Measurements from ENCODE around the gene C3orf20.
"Not testable (repeated sequence)": the region's sequence is repeated elsewhere in the genome, so short reads cannot be mapped to it uniquely, and the experiment has no call there.

The C3orf20 gene

DNA sequence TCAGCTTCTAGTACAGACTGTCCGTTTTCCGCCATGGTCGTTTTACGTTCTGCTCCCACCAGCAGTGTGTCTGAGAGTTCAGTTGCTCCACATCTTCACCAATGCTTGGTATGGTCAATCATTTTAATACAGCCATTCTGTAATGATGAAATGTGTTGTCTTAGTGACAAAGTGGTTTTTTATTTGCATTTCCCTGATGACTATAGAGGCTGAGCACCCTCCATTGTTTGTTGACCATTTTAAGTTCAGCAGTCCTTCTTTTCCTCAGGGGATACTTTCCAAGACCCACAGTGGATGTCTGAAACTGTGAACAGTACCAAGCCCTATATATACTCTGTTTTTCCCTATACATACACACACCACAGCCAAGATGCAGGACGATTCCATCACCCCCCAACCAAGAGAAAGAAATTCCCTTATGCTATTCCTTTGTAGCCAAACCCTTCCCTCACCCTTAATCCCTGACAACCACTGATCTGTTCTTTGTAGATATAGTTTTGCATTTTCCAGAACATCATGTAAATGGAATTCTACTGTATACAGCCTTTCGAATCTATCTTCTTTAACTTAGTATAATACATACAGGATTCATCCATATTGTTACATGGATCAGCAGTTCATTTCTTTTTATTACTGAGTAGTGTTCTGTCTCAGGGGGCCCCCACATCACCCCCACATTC, 55.9 kb downstream of the C3orf20 start:
- ATAC-seq, result no peak
- no peaks in the 10 kb centered on the region for H3K27me3 Mint-ChIP-seq
- no peaks in the 10 kb centered on the region for H3K36me3 Mint-ChIP-seq (ENCODE audit: low read depth)
- no peaks in the 10 kb centered on the region for H3K4me1 Mint-ChIP-seq
- no peaks in the 10 kb centered on the region for H3K9me3 Mint-ChIP-seq
- H3K27ac Mint-ChIP-seq, result no peak overlapping the region
- DNase-seq, result no peak
- H3K4me3 Mint-ChIP-seq, result no peak overlapping the region

GRCh38 chr3:14740983-14741382, 66.0 kb downstream of the C3orf20 start:
- no peak for DNase-seq
- no peak for ATAC-seq
- H3K4me1 Mint-ChIP-seq, result no peaks in the 10 kb centered on the region
- H3K27ac Mint-ChIP-seq, result no peak overlapping the region
- H3K27me3 Mint-ChIP-seq, result peaks cover 8% of the 10 kb centered on the region
- peaks cover 6% of the 10 kb centered on the region for H3K36me3 Mint-ChIP-seq (ENCODE audit: low read depth)
- H3K4me3 Mint-ChIP-seq, result no peak overlapping the region
- peaks cover 4% of the 10 kb centered on the region for H3K9me3 Mint-ChIP-seq

DNA sequence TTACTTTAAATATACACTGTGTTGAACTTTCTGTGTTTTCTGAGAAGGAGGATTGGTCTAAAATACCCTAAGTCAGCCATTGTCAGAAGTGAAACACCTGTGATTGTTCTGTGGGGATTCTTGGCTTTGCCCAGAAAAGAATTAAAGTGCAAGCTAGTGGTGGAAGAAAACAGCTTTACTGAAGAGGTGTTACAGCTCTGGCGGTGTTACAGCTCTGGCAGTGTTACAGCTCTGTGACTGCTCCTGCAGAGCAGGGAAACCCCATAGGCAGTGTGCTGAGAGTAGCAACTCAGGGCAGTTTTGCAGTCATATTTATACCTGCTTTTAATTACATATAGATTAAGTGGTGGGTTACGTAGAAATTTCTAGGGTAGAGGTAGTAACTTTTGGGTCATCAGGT, 66.6 kb downstream of the C3orf20 start:
- Mint-ChIP-seq H3K9me3 (peaks cover 4% of the 10 kb centered on the region), H3K4me3 (no peak overlapping the region), H3K4me1 (no peaks in the 10 kb centered on the region), H3K27me3 (peaks cover 8% of the 10 kb centered on the region), H3K36me3 (ENCODE audit: low read depth) (peaks cover 6% of the 10 kb centered on the region), H3K27ac (no peak overlapping the region)
- no peak for ATAC-seq
- DNase-seq, result no peak

DNA sequence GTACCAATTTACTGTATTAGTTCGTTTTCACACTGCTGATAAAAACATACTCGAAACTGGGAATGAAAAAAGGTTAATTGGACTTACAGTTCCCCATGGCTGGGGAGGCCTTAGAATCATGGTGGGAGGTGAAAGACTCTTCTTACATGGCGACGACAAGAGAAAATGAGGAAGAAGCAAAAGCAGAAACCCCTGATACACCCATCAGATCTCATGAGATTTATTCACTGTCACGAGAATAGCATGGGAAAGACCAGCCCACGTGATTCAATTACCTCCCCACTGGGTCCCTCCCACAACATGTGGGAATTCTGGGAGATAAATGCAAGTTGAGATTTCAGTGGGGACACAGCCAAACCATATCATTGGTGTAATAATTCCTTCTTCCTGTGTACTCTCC, 69.6 kb downstream of the C3orf20 start:
- Mint-ChIP-seq H3K27ac (no peak overlapping the region), H3K4me3 (no peak overlapping the region), H3K4me1 (no peaks in the 10 kb centered on the region), H3K9me3 (peaks cover 4% of the 10 kb centered on the region), H3K36me3 (ENCODE audit: low read depth) (peaks cover 6% of the 10 kb centered on the region), H3K27me3 (peaks cover 7% of the 10 kb centered on the region)
- DNase-seq, result no peak
- no peak for ATAC-seq

- DNase-seq (no peak), ATAC-seq (no peak)
These were observed 75.7 kb downstream of the C3orf20 start for GRCh38 chr3:14750650-14751049.

DNA sequence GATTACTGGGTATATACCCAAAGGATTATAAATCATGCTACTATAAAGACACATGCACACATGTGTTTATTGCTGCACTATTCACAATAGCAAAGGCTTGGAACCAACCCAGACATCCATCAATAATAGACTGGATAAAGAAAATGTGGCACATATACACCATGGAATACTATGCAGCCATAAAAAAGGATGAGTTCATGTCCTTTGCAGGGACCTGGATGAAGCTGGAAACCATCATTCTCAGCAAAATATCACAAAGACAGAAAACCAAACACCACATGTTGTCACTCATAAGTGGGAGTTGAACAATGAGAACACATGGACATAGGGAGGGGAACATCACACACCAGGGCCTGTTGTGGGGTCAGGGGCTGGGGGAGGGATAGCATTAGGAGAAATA, 78.0 kb downstream of the C3orf20 start:
- not testable (repeated sequence) for ATAC-seq; DNase-seq; H3K36me3 Mint-ChIP-seq (ENCODE audit: low read depth); H3K27ac Mint-ChIP-seq; H3K4me1 Mint-ChIP-seq; H3K4me3 Mint-ChIP-seq; H3K27me3 Mint-ChIP-seq
- H3K9me3 Mint-ChIP-seq, result peaks cover 14% of the 10 kb centered on the region

More at GRCh38 chr3:14750650-14751049, 75.7 kb downstream of the C3orf20 start:
- Mint-ChIP-seq H3K36me3 (ENCODE audit: low read depth) (peaks cover 5% of the 10 kb centered on the region), H3K4me3 (no peak overlapping the region), H3K27me3 (peaks cover 5% of the 10 kb centered on the region), H3K9me3 (peaks cover 14% of the 10 kb centered on the region), H3K4me1 (no peaks in the 10 kb centered on the region), H3K27ac (no peak overlapping the region)

DNA sequence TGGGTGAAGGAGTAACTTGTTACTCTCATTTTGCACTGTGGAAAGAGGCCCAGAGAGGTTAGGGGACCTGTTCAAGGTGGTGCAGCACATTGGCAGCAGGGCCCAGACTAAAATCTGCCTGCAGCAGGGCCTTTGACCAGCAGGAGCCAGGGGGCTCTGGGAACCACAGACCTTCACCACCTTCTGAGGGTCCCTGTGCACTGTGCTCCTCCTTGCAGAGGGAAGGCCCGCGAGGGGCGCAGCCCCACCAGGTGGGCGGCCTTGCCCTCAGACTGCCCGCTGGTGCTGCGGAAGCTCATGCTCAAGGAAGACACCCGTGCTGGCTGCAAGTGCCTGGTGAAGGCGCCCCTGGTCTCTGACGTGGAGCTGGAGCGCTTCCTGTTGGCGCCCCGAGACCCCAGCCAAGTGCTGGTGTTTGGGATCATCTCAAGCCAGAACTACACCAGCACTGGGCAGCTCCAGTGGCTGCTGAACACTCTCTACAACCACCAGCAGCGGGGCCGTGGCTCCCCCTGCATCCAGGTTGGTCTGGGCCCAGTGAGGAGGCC, 82.3 kb downstream of the C3orf20 start:
- ATAC-seq, result no peak
- H3K4me1 Mint-ChIP-seq, result no peaks in the 10 kb centered on the region
- DNase-seq, result no peak
- no peak overlapping the region for H3K4me3 Mint-ChIP-seq
- H3K36me3 Mint-ChIP-seq (ENCODE audit: low read depth), result no peaks in the 10 kb centered on the region
- H3K9me3 Mint-ChIP-seq, result no peaks in the 10 kb centered on the region
- H3K27me3 Mint-ChIP-seq, result no peaks in the 10 kb centered on the region
- no peak overlapping the region for H3K27ac Mint-ChIP-seq

DNA sequence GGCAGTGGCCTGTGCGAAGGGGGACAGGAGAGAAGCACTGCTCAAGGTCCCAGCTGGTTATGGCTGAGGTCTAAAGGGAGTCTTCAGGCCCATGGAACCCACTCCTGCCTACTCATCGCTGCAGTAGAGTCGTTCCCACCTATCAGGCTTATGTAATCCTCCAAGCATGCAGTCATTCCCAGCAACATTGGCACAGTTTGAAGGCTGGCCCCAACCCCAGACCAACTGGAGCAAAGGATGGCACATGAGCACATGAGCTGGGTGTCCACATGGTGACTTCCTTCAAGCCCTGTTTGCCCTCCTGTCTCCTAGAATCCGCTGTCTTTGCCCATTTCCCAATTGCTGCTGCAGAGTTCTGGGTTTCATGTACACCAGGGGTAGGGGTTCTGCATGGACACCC, 83.4 kb downstream of the C3orf20 start:
- H3K4me3 Mint-ChIP-seq, result no peak overlapping the region
- no peaks in the 10 kb centered on the region for H3K36me3 Mint-ChIP-seq (ENCODE audit: low read depth)
- no peaks in the 10 kb centered on the region for H3K27me3 Mint-ChIP-seq
- ATAC-seq (no peak), DNase-seq (no peak)
- no peaks in the 10 kb centered on the region for H3K9me3 Mint-ChIP-seq
- H3K4me1 Mint-ChIP-seq, result no peaks in the 10 kb centered on the region
- no peak overlapping the region for H3K27ac Mint-ChIP-seq

- Mint-ChIP-seq H3K27me3 (no peaks in the 10 kb centered on the region), H3K9me3 (no peaks in the 10 kb centered on the region), H3K4me3 (no peak overlapping the region), H3K4me1 (no peaks in the 10 kb centered on the region), H3K36me3 (ENCODE audit: low read depth) (no peaks in the 10 kb centered on the region), H3K27ac (no peak overlapping the region)
- DNase-seq (no peak), ATAC-seq (no peak)
These were observed 84.0 kb downstream of the C3orf20 start for GRCh38 chr3:14758959-14759358.

DNA sequence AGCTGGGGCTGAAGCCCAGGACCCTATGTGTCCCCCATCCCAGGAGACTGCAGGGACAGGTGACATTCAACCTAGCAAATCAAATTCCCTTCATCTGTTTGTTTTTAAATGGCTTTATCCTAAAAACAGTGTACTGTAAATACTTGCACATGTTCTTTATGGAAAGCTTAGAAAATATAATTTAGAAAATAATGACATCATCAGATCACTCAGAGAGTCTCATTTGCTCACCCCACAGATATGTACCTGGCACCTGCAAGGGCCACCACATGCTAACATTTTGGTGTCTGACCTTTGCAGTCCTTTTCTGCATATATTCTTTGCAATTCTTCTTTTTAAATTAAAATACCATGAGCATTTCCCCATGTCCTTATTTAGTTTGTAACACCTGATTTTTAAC, 85.2 kb downstream of the C3orf20 start:
- Mint-ChIP-seq H3K4me3 (no peak overlapping the region), H3K4me1 (no peaks in the 10 kb centered on the region), H3K27me3 (no peaks in the 10 kb centered on the region), H3K27ac (no peak overlapping the region), H3K36me3 (ENCODE audit: low read depth) (no peaks in the 10 kb centered on the region), H3K9me3 (no peaks in the 10 kb centered on the region)
- DNase-seq, result no peak
- ATAC-seq, result no peak

GRCh38 chr3:14761121-14761672, 86.3 kb downstream of the C3orf20 start:
- H3K4me3 Mint-ChIP-seq, result no peak overlapping the region
- H3K27ac Mint-ChIP-seq, result no peak overlapping the region
- H3K36me3 Mint-ChIP-seq (ENCODE audit: low read depth), result no peaks in the 10 kb centered on the region
- H3K27me3 Mint-ChIP-seq, result no peaks in the 10 kb centered on the region
- DNase-seq (no peak), ATAC-seq (no peak)
- no peaks in the 10 kb centered on the region for H3K4me1 Mint-ChIP-seq
- no peaks in the 10 kb centered on the region for H3K9me3 Mint-ChIP-seq

DNA sequence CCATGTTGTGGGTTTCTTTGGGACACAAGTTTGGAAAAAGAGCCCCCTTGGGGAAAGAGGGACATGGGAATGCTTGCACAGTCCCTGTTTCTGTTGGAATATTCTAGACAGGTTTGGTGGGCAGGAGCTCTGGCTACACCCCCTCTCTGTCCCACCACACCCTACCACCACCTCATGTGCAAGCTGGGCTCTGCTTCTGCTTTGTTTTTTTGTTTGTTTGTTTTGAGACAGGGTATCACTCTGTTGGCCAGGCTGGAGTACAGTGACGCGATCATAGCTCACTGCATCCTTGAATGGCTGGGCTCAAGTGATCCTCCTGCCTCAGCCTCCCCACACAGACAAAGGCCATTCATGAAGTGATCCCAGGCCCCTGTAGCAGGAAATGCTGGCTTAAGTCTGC, 86.9 kb downstream of the C3orf20 start:
- no peaks in the 10 kb centered on the region for H3K9me3 Mint-ChIP-seq
- no peak overlapping the region for H3K4me3 Mint-ChIP-seq
- no peak overlapping the region for H3K27ac Mint-ChIP-seq
- ATAC-seq (no peak), DNase-seq (no peak)
- no peaks in the 10 kb centered on the region for H3K36me3 Mint-ChIP-seq (ENCODE audit: low read depth)
- H3K27me3 Mint-ChIP-seq, result no peaks in the 10 kb centered on the region
- no peaks in the 10 kb centered on the region for H3K4me1 Mint-ChIP-seq

DNA sequence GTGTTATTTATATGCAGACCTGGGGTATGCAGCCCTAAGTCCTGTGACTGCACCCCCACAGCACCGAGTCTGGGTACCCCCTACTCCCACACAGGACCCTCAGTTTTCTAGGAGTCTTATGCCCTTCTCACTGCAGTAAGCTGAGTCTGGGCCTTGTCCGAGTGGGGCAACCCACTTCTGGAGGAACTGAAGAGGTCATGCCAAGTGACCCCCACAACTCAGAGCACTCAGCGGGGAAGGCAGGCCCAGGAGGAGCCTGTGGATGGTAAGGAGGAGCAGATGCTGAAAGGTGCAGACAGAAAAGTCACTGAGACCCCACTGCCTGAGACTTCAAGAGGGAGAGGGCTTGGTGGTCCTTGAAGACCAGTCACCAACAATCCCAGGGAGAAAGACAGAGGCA, 87.8 kb downstream of the C3orf20 start:
- Mint-ChIP-seq H3K27ac (no peak overlapping the region), H3K9me3 (no peaks in the 10 kb centered on the region), H3K27me3 (no peaks in the 10 kb centered on the region), H3K36me3 (ENCODE audit: low read depth) (no peaks in the 10 kb centered on the region), H3K4me1 (no peaks in the 10 kb centered on the region), H3K4me3 (no peak overlapping the region)
- DNase-seq (no peak), ATAC-seq (no peak)

DNA sequence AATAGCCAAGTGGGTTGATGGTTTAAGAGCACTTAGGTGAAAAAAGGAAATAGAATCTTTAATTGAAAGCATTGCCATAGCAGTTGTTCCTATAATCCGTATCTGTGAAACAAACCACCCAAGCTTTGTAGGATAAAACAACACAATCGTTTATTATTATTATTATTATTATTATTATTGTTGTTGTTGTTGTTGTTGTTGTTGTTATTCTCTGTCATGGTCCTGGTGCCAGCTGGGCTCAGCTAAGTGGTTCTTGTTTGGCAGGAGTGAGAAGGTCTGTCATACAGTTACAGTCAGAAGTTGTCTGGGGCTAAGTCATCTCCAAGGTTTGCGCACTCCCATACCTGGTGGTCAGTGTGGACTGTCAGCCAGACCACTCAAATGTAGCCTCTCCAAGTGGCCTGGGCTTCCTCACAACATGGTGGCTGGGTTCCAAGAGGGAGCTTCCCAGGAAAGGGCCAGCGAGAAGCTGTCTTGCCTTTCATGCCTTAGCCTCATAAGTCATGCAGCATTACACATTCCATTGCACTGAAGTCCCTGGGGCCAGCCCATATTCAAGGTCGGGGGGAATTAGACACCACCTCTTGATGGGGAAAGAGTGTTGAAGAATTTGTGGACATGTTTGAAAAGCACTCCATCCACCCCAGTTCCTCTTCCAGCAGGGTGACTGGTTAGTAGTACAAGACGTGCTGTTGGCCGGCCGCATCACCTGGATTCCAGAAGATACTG, 89.6 kb downstream of the C3orf20 start:
- H3K27me3 Mint-ChIP-seq, result no peaks in the 10 kb centered on the region
- H3K9me3 Mint-ChIP-seq, result no peaks in the 10 kb centered on the region
- H3K36me3 Mint-ChIP-seq (ENCODE audit: low read depth), result no peaks in the 10 kb centered on the region
- no peak overlapping the region for H3K4me3 Mint-ChIP-seq
- no peaks in the 10 kb centered on the region for H3K4me1 Mint-ChIP-seq
- no peak overlapping the region for H3K27ac Mint-ChIP-seq
- no peak for DNase-seq
- no peak for ATAC-seq

GRCh38 chr3:14765060-14765400, 90.1 kb downstream of the C3orf20 start:
- Mint-ChIP-seq H3K36me3 (ENCODE audit: low read depth) (no peaks in the 10 kb centered on the region), H3K27me3 (no peaks in the 10 kb centered on the region), H3K27ac (no peak overlapping the region), H3K9me3 (no peaks in the 10 kb centered on the region), H3K4me1 (no peaks in the 10 kb centered on the region), H3K4me3 (no peak overlapping the region)
- DNase-seq (no peak), ATAC-seq (no peak)
